SK-N-SH treated with all-trans-retinoic acid at 6 μM for 48 hours (cell line): ENCODE measurements around the gene RNH1.

Experiments used
- ATAC-seq: fragments of 200-7000 bp; cut with Tn5 transposase; 3 replicates; pipeline ENCODE4 v1.9.1; 2020; ENCODE audit warnings: mild to moderate bottlenecking, moderate library complexity
- ARNTL ChIP-seq: fragments of 450-650 bp; formaldehyde crosslinking; IDR thresholded peaks from 2 replicates; pipeline ENCODE4 v1.5.0; 2020; ENCODE audit warnings: low read depth, mild to moderate bottlenecking, moderate library complexity, borderline replicate concordance
- ESRRG ChIP-seq: fragments of 250-450 bp; sonication (Bioruptor Pico); IDR thresholded peaks from 2 replicates; pipeline ENCODE4 v1.6.1; 2021; ENCODE audit warnings: mild to moderate bottlenecking
- OSR1 ChIP-seq: fragments of 250-450 bp; sonication (Bioruptor Pico); IDR thresholded peaks from 2 replicates; pipeline ENCODE4 v1.8.0; 2022; ENCODE audit warnings: moderate library complexity, mild to moderate bottlenecking, inconsistent platforms
- PPARA ChIP-seq: fragments of 250-450 bp; sonication (Bioruptor Pico); IDR thresholded peaks from 2 replicates; pipeline ENCODE4 v1.5.0; 2020; ENCODE audit warnings: mild to moderate bottlenecking, borderline replicate concordance
- TCF4 ChIP-seq: fragments of 250-450 bp; sonication (Bioruptor Pico); IDR thresholded peaks from 2 replicates; pipeline ENCODE4 v1.8.0; 2021; ENCODE audit warnings: mild to moderate bottlenecking, moderate library complexity, borderline replicate concordance
- TOX ChIP-seq: fragments of 250-450 bp; sonication (Bioruptor Pico); IDR thresholded peaks from 2 replicates; pipeline ENCODE4 v1.8.0; 2021; ENCODE audit warnings: mild to moderate bottlenecking, moderate library complexity, borderline replicate concordance
- ZC3H10 ChIP-seq: fragments of 250-450 bp; sonication (Bioruptor Pico); IDR thresholded peaks from 2 replicates; pipeline ENCODE4 v1.5.1; 2021; ENCODE audit warnings: mild to moderate bottlenecking, moderate library complexity
- ZFP3 ChIP-seq: fragments of 250-450 bp; sonication (Bioruptor Pico); IDR thresholded peaks from 2 replicates; pipeline ENCODE4 v1.5.0; 2020; ENCODE audit warnings: mild to moderate bottlenecking, moderate library complexity
- ZNF565 ChIP-seq: fragments of 450-650 bp; formaldehyde crosslinking; conservative IDR thresholded peaks from 2 replicates; pipeline ENCODE4 v1.5.0; 2020; ENCODE audit warnings: low read depth, mild to moderate bottlenecking, moderate library complexity
- ZNF70 ChIP-seq: fragments of 450-650 bp; formaldehyde crosslinking; IDR thresholded peaks from 2 replicates; pipeline ENCODE4 v1.5.0; 2020; ENCODE audit warnings: mild to moderate bottlenecking, moderate library complexity
- TF ChIP-seq, protein P1 (sequence below): fragments of 250-450 bp; sonication (Bioruptor Pico); IDR thresholded peaks from 2 replicates; pipeline ENCODE4 v1.8.0; 2020; ENCODE audit warnings: mild to moderate bottlenecking, moderate library complexity, borderline replicate concordance
- TF ChIP-seq, protein P2 (sequence below): fragments of 250-450 bp; sonication (Bioruptor Pico); IDR thresholded peaks from 2 replicates; pipeline ENCODE4 v1.5.1; 2021; ENCODE audit warnings: mild to moderate bottlenecking, moderate library complexity
- TF ChIP-seq, protein P3 (sequence below): fragments of 250-450 bp; sonication (Bioruptor Pico); IDR thresholded peaks from 2 replicates; pipeline ENCODE4 v1.5.1; 2020; ENCODE audit warnings: low read depth, mild to moderate bottlenecking, moderate library complexity
- TF ChIP-seq, protein P4 (sequence below): fragments of 250-450 bp; sonication (Bioruptor Pico); IDR thresholded peaks from 2 replicates; pipeline ENCODE4 v1.5.0; 2020; ENCODE audit warnings: mild to moderate bottlenecking, moderate library complexity
- TF ChIP-seq, protein P5 (sequence below): fragments of 250-450 bp; sonication (Bioruptor Pico); IDR thresholded peaks from 2 replicates; pipeline ENCODE4 v1.8.0; 2021; ENCODE audit warnings: low read depth, mild to moderate bottlenecking, moderate library complexity, borderline replicate concordance

RNH1 gene

DNA sequence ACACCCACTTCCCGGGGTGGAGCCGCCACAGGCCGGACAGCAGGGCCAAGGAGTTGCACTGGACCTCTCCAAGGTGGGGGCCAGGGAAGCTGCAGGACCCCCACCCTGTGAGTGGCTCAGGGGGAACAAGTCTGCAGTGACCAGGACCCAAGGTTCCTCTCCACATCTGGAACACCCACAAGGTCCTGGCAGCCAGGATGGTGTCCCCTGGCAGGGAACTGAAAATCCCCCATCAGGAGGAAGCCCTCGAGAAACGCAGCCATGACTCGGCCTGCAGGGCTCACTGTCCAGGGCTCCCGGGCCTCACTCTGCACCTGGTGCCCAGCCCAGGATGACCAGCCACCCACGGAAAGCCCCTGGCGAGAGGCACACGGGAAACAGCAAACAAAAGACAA lies 11.5 kb downstream of the RNH1 start (continued):
- TF ChIP-seq, protein P1, sequence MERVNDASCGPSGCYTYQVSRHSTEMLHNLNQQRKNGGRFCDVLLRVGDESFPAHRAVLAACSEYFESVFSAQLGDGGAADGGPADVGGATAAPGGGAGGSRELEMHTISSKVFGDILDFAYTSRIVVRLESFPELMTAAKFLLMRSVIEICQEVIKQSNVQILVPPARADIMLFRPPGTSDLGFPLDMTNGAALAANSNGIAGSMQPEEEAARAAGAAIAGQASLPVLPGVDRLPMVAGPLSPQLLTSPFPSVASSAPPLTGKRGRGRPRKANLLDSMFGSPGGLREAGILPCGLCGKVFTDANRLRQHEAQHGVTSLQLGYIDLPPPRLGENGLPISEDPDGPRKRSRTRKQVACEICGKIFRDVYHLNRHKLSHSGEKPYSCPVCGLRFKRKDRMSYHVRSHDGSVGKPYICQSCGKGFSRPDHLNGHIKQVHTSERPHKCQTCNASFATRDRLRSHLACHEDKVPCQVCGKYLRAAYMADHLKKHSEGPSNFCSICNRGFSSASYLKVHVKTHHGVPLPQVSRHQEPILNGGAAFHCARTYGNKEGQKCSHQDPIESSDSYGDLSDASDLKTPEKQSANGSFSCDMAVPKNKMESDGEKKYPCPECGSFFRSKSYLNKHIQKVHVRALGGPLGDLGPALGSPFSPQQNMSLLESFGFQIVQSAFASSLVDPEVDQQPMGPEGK (CRISPR knock-in tag) = no peak
- no peak for TF ChIP-seq ESRRG
- TF ChIP-seq, protein P2, sequence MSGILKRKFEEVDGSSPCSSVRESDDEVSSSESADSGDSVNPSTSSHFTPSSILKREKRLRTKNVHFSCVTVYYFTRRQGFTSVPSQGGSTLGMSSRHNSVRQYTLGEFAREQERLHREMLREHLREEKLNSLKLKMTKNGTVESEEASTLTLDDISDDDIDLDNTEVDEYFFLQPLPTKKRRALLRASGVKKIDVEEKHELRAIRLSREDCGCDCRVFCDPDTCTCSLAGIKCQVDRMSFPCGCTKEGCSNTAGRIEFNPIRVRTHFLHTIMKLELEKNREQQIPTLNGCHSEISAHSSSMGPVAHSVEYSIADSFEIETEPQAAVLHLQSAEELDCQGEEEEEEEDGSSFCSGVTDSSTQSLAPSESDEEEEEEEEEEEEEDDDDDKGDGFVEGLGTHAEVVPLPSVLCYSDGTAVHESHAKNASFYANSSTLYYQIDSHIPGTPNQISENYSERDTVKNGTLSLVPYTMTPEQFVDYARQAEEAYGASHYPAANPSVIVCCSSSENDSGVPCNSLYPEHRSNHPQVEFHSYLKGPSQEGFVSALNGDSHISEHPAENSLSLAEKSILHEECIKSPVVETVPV (CRISPR knock-in tag) = no peak

DNA sequence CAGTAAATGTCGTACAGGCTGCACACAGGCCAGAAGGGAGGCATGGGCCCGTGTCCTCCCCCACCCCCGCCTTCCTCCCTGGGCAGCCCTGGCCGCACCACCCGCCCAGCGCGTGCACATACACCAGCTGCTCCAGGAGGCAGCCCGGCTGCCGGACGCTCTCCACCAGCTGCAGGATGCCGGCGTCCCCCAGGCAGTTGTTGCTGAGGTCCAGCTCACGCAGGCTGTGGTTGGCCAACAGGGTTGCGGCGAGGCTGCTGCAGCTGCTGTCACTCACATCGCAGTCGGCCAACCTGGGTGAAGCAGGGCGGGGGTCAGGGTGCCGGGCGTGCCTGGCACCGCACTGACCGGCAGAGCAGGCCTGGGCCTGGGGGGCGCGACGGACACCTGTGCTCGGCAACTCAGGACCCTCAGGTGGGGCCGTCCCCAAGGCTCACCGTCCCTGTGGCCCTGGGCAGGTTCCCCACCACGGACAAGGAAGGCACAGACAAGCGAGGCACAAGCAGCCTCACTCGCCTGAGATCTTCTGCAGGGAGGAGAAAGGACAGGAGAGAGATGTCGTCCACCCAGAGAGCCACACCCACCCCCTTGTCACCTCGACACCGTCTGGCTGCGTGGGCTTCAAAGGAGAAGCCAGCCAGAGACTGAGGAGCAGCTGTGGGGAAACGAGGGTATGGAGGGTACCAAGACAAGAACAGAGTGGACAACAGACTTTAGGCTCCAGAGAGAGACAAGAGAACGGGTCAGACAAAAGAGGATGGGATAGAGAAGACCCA lies 12.1 kb downstream of the RNH1 start:
- TF ChIP-seq TCF4 (CRISPR knock-in tag) = no peak
- ATAC-seq = no peak

DNA sequence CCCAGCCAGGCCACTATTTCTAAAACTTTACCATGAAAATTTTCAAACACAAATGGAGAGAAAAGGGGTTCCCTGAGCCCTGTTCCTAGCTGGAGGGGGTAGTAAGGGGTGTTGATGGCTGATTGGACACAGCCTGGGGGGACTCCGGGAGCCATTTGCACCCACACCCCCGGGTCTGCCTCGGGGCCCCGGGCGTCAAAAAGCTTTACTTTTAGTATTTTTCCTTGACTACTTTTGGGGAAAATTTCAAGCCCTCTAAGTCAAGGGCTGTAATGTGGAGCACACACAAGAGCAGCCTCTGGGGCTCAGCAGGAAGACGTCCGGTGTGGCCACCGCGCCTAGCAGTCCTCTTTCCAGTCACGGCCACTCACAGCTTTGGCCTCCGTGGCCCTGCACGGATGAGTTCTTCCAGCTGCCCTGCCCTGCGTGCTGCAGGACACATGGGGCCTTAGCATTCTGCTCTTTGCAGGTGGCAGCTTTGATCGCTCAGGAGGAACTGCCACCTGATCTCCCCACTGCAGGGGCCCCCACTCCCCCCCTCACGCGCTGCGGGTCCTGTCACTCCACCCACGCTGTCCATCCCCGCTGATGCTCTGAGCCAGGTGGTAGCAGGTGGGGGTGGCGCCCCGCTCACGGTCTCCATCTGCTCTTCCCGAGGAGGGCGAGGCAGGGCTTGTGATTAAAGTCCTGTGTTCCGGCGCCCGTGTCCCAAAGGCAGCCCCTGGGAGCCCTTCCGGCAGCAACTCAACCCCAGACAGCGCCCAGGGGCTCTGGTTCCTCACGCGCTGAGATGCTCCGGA lies 14.4 kb downstream of the RNH1 start:
- TF ChIP-seq, protein P3, sequence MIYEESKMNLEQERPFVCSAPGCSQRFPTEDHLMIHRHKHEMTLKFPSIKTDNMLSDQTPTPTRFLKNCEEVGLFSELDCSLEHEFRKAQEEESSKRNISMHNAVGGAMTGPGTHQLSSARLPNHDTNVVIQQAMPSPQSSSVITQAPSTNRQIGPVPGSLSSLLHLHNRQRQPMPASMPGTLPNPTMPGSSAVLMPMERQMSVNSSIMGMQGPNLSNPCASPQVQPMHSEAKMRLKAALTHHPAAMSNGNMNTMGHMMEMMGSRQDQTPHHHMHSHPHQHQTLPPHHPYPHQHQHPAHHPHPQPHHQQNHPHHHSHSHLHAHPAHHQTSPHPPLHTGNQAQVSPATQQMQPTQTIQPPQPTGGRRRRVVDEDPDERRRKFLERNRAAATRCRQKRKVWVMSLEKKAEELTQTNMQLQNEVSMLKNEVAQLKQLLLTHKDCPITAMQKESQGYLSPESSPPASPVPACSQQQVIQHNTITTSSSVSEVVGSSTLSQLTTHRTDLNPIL = no peak
- no peak for TF ChIP-seq PPARA (CRISPR knock-in tag)
- no peak for TF ChIP-seq ARNTL
- TF ChIP-seq ZNF70 (CRISPR knock-in tag) = no peak
- no peak for TF ChIP-seq ZFP3 (CRISPR knock-in tag)
- TF ChIP-seq, protein P4, sequence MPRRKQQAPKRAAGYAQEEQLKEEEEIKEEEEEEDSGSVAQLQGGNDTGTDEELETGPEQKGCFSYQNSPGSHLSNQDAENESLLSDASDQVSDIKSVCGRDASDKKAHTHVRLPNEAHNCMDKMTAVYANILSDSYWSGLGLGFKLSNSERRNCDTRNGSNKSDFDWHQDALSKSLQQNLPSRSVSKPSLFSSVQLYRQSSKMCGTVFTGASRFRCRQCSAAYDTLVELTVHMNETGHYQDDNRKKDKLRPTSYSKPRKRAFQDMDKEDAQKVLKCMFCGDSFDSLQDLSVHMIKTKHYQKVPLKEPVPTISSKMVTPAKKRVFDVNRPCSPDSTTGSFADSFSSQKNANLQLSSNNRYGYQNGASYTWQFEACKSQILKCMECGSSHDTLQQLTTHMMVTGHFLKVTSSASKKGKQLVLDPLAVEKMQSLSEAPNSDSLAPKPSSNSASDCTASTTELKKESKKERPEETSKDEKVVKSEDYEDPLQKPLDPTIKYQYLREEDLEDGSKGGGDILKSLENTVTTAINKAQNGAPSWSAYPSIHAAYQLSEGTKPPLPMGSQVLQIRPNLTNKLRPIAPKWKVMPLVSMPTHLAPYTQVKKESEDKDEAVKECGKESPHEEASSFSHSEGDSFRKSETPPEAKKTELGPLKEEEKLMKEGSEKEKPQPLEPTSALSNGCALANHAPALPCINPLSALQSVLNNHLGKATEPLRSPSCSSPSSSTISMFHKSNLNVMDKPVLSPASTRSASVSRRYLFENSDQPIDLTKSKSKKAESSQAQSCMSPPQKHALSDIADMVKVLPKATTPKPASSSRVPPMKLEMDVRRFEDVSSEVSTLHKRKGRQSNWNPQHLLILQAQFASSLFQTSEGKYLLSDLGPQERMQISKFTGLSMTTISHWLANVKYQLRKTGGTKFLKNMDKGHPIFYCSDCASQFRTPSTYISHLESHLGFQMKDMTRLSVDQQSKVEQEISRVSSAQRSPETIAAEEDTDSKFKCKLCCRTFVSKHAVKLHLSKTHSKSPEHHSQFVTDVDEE (CRISPR knock-in tag) = no peak
- TF ChIP-seq ZC3H10 (CRISPR knock-in tag) = no peak
- TF ChIP-seq TOX (CRISPR knock-in tag) = no peak
- no peak for TF ChIP-seq ZNF565
- no peak for TF ChIP-seq OSR1 (CRISPR knock-in tag)
- TF ChIP-seq, protein P1 (CRISPR knock-in tag) = no peak
- TF ChIP-seq, protein P5, sequence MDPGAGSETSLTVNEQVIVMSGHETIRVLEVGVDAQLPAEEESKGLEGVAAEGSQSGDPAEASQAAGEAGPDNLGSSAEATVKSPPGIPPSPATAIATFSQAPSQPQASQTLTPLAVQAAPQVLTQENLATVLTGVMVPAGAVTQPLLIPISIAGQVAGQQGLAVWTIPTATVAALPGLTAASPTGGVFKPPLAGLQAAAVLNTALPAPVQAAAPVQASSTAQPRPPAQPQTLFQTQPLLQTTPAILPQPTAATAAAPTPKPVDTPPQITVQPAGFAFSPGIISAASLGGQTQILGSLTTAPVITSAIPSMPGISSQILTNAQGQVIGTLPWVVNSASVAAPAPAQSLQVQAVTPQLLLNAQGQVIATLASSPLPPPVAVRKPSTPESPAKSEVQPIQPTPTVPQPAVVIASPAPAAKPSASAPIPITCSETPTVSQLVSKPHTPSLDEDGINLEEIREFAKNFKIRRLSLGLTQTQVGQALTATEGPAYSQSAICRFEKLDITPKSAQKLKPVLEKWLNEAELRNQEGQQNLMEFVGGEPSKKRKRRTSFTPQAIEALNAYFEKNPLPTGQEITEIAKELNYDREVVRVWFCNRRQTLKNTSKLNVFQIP = no peak
- ATAC-seq = no peak
